HepG2 (cell line): ENCODE data around the gene SPRED2. TPM values are rescaled to one million over a fixed set of nuclear protein-coding genes. Genes with fewer than 3 reads are reported as not detected.

Experiments used
- FOXA3 ChIP-seq: IDR thresholded peaks from 2 replicates; pipeline ENCODE4 v1.6.1; 2016; ENCODE audit warnings: missing genetic modification reagents, missing compliant biosample characterization
- FOXO1 ChIP-seq: sonication (generic); formaldehyde crosslinking; IDR thresholded peaks from 2 replicates; pipeline ENCODE4 v1.4.0; 2020; ENCODE audit warnings: missing genetic modification reagents
- JUN ChIP-seq: sonication (generic); formaldehyde crosslinking; IDR thresholded peaks from 2 replicates; pipeline ENCODE4 v1.4.0; 2020; ENCODE audit warnings: mild to moderate bottlenecking, missing genetic modification reagents
- KAT8 ChIP-seq: IDR thresholded peaks from 2 replicates; pipeline ENCODE4 v1.6.1; 2016; ENCODE audit warnings: missing genetic modification reagents, missing compliant biosample characterization
- KDM4B ChIP-seq: sonication (generic); formaldehyde crosslinking; IDR thresholded peaks from 2 replicates; pipeline ENCODE4 v1.4.0; 2020; ENCODE audit warnings: missing genetic modification reagents
- MXI1 ChIP-seq: IDR thresholded peaks from 3 replicates; pipeline ENCODE4 v1.6.1; 2012; ENCODE audit warnings: low read depth, low read length, inconsistent platforms, borderline replicate concordance
- ZNF430 ChIP-seq: sonication (generic); formaldehyde crosslinking; IDR thresholded peaks from 2 replicates; pipeline ENCODE4 v1.9.0; 2021; ENCODE audit warnings: mild to moderate bottlenecking, missing genetic modification reagents
- ZNF451 ChIP-seq: sonication (generic); formaldehyde crosslinking; IDR thresholded peaks from 2 replicates; pipeline ENCODE4 v1.5.0; 2020; ENCODE audit warnings: mild to moderate bottlenecking, missing genetic modification reagents
- ZNF484 ChIP-seq: sonication (generic); formaldehyde crosslinking; IDR thresholded peaks from 2 replicates; pipeline ENCODE4 v1.5.1; 2020; ENCODE audit warnings: mild to moderate bottlenecking, low read depth, missing genetic modification reagents, borderline replicate concordance
- polyA plus RNA-seq, 8 experiments: library from polyadenylated mRNA; depleted of rRNA in 3 of 8; stranded (reverse) in 7 of 8; unstranded in 1 of 8; fragments of >200 nt; fragmentation: Illumina TruSeq in 4 of 8; extraction: Trizol in 4 of 8; gene quantifications; 2 replicates each; pipeline versions ENCODE4 v1.2.1 to v1.2.3, GENCODE V29; 2011 to 2016; ENCODE audit warnings: low read depth in 4 of 8, missing spikeins in 1 of 8, mixed read lengths in 1 of 8; ENCODE audit not compliant: insufficient read depth in 1 of 8
- total RNA-seq, 5 experiments: library from RNA; depleted of rRNA; stranded (reverse); fragments of >200 nt; fragmentation: Illumina TruSeq; extraction: Trizol; gene quantifications; 2 replicates each; pipeline ENCODE4 v1.2.3, GENCODE V29; 2016; ENCODE audit warnings: low read depth in 1 of 5
- TF ChIP-seq, protein P1 (sequence below): IDR thresholded peaks from 2 replicates; pipeline ENCODE4 v1.6.1; 2012; ENCODE audit warnings: inconsistent platforms
- TF ChIP-seq, protein P2 (sequence below): IDR thresholded peaks from 2 replicates; pipeline ENCODE4 v1.6.1; 2018; ENCODE audit warnings: missing genetic modification reagents, mild to moderate bottlenecking, missing compliant biosample characterization
- TF ChIP-seq, protein P3 (sequence below): sonication (generic); formaldehyde crosslinking; IDR thresholded peaks from 2 replicates; pipeline ENCODE4 v1.8.1; 2023; ENCODE audit warnings: mild to moderate bottlenecking, moderate library complexity, missing genetic modification reagents
- TF ChIP-seq, protein P4 (sequence below): sonication (generic); formaldehyde crosslinking; IDR thresholded peaks from 2 replicates; pipeline ENCODE4 v1.4.0; 2020; ENCODE audit warnings: missing genetic modification reagents, borderline replicate concordance
- TF ChIP-seq, protein P5 (sequence below): sonication (generic); formaldehyde crosslinking; IDR thresholded peaks from 2 replicates; pipeline ENCODE4 v1.4.0; 2020; ENCODE audit warnings: mild to moderate bottlenecking, missing genetic modification reagents
- TF ChIP-seq, protein P6 (sequence below): IDR thresholded peaks from 2 replicates; pipeline ENCODE4 v1.6.1; 2016; ENCODE audit warnings: low read depth, borderline replicate concordance

The SPRED2 gene
- total and polyA plus RNA-seq, 2 of the 13 experiments (the other 11 are each of a cell fraction or from before 2014, with no cell fraction given): 13.0 to 37.0 TPM

DNA sequence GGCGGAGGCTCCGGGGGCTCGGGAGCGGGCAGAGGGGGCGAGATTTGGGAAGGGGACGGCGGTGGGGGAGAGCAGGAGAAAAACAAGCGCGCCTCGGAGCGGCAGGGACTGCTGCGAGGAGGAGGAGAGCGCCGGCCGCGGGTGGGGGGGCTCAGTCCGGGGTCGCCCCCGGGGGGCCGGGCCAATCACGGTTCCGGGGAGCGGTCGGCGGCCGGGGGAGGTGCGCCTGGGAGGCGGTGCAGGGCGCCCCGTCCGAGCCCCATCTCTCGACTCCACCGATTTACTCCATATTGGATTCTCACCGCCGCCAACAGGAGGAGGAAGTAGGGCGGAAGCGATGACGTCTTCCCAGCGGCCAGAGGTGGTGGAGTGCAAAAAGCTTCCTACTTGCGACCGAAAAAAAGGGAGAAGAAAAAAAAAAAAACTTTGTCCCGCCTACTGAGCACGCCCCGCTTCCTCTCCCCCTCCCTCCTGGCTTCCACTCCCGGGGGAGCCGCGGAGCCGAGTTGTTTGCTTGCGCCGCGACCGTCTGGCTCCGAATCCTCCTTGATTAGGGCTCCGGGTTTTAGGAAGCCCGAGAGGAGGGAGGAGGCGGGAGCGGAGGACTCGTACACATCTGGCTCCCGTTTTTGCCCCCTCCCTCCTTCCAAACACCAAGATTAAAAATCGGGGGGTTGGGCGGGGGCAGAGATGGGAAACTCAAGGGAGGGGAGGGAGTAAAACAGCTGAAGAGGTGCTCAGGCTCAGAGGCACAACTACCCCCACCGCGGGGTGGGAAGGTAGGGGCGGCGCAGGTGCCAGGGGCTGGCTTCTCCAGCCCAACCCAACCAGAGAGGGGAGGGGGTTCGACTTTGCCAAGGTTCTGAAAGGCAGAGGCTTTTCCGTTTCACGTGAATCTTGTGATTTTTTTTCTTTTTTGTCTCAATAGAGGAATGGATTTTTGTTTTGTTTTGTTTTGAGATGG is at the start of gene SPRED2 (continued):
- TF ChIP-seq MXI1: peak; percentile 78; the same call in 2 of the 3 replicates
- peak; percentile 94 for TF ChIP-seq JUN
- TF ChIP-seq, protein P1, sequence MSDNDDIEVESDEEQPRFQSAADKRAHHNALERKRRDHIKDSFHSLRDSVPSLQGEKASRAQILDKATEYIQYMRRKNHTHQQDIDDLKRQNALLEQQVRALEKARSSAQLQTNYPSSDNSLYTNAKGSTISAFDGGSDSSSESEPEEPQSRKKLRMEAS: peak; percentile 74; the same call in 1 of the 2 replicates
- TF ChIP-seq FOXA3 (CRISPR knock-in tag): peak; percentile 84
- peak; percentile 90 for TF ChIP-seq FOXO1
- TF ChIP-seq, protein P2, sequence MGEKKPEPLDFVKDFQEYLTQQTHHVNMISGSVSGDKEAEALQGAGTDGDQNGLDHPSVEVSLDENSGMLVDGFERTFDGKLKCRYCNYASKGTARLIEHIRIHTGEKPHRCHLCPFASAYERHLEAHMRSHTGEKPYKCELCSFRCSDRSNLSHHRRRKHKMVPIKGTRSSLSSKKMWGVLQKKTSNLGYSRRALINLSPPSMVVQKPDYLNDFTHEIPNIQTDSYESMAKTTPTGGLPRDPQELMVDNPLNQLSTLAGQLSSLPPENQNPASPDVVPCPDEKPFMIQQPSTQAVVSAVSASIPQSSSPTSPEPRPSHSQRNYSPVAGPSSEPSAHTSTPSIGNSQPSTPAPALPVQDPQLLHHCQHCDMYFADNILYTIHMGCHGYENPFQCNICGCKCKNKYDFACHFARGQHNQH: peak; percentile 98
- TF ChIP-seq, protein P3, sequence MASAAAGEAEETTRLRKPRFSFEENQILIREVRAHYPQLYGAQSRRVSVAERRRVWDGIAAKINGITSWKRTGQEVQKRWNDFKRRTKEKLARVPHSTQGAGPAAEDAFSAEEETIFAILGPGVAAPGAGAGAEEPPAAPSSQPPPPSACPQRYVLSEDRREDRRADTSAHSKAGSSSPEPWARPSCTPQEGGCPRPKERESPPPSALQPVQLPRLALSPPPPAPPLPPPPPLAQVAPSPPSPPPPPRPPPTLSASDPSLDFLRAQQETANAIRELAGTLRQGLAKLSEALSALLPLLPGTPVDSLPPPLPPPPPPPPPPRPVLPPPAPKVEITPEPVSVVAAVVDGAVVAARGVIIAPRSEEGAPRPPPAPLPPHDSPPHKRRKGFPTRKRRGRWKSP (CRISPR knock-in tag): peak; percentile 63; the same call in 1 of the 2 replicates
- TF ChIP-seq ZNF430: peak; percentile 92
- peak; percentile 66; the same call in 1 of the 2 replicates for TF ChIP-seq ZNF451 (CRISPR knock-in tag)
- TF ChIP-seq, protein P4, sequence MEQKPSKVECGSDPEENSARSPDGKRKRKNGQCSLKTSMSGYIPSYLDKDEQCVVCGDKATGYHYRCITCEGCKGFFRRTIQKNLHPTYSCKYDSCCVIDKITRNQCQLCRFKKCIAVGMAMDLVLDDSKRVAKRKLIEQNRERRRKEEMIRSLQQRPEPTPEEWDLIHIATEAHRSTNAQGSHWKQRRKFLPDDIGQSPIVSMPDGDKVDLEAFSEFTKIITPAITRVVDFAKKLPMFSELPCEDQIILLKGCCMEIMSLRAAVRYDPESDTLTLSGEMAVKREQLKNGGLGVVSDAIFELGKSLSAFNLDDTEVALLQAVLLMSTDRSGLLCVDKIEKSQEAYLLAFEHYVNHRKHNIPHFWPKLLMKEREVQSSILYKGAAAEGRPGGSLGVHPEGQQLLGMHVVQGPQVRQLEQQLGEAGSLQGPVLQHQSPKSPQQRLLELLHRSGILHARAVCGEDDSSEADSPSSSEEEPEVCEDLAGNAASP (CRISPR knock-in tag): peak; percentile 95
- peak; percentile 90 for TF ChIP-seq KAT8 (CRISPR knock-in tag)
- TF ChIP-seq, protein P5, sequence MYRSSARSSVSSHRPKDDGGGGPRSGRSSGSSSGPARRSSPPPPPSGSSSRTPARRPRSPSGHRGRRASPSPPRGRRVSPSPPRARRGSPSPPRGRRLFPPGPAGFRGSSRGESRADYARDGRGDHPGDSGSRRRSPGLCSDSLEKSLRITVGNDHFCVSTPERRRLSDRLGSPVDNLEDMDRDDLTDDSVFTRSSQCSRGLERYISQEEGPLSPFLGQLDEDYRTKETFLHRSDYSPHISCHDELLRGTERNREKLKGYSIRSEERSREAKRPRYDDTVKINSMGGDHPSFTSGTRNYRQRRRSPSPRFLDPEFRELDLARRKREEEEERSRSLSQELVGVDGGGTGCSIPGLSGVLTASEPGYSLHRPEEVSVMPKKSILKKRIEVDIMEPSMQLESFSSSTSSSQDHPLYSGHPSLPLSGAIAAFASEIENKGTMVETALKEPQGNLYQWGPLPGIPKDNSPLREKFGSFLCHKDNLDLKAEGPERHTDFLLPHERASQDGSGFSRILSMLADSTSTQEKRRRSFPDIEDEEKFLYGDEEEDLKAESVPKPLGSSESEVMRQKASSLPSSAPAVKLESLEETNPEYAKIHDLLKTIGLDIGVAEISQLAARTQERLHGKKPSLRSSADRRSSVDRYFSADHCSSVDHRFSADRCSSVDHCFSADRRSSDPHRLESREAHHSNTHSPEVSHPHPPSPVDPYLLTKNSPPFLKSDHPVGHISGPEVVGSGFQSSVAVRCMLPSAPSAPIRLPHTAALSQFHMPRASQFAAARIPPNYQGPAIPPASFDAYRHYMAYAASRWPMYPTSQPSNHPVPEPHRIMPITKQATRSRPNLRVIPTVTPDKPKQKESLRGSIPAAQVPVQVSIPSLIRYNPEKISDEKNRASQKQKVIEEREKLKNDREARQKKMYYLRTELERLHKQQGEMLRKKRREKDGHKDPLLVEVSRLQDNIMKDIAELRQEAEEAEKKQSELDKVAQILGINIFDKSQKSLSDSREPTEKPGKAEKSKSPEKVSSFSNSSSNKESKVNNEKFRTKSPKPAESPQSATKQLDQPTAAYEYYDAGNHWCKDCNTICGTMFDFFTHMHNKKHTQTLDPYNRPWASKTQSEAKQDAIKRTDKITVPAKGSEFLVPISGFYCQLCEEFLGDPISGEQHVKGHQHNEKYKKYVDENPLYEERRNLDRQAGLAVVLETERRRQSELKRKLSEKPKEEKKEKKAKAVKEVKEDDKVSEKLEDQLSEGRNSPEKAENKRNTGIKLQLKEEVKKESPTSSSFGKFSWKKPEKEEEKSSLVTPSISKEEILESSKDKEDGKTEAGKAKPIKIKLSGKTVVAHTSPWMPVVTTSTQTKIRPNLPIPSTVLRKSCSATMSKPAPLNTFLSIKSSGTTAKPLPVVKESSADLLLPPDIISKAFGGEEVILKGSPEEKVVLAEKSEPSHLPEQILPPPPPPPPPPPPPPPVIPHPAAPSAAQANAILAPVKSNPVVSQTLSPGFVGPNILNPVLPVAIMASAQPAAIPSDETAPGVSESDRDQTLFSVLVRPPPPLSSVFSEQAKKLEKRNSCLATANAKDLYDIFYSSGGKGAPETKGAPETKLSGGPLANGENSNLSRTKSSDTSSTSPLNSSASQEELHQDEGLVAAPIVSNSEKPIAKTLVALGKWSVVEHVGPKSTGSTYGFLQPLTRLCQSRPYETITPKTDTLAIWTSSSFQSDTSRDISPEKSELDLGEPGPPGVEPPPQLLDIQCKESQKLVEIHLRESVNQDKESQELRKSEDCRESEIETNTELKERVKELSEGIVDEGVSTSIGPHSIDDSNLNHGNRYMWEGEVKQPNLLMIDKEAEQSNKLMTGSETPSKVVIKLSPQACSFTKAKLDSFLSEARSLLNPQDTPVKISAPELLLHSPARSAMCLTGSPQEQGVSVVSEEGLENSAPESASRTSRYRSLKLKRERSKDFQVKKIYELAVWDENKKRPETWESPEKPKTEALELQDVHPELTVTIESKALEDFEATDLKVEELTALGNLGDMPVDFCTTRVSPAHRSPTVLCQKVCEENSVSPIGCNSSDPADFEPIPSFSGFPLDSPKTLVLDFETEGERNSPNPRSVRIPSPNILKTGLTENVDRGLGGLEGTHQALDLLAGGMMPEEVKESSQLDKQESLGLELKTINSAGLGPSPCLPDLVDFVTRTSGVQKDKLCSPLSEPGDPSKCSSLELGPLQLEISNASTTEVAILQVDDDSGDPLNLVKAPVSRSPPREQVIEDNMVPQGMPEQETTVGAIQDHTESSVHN (CRISPR knock-in tag): peak; percentile 79; the same call in 1 of the 2 replicates
- TF ChIP-seq, protein P6, sequence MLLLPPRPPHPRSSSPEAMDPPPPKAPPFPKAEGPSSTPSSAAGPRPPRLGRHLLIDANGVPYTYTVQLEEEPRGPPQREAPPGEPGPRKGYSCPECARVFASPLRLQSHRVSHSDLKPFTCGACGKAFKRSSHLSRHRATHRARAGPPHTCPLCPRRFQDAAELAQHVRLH: no peak; the same call in 1 of the 2 replicates
- 0 out of 2 replicates have a peak, but pooled peaks have one; percentile 80 for TF ChIP-seq KDM4B (CRISPR knock-in tag)
- no peak for TF ChIP-seq ZNF484
